PC-9 (cell line): ENCODE results near the gene CTNNA3.

Experiments used
- CTCF ChIP-seq: fragments of 200-600 bp; sonication (generic); conservative IDR thresholded peaks from 2 replicates; pipeline ENCODE4 v1.6.1; 2017; ENCODE audit warnings: mixed run types, antibody characterized with exemption, mild to moderate bottlenecking, moderate library complexity
- EZH2 ChIP-seq: fragments of 200-600 bp; sonication (generic); IDR thresholded peaks from 2 replicates; pipeline ENCODE4 v1.8.0; 2017; ENCODE audit warnings: antibody characterized with exemption, low read depth

- TF ChIP-seq CTCF (no peak), EZH2 (no peak)
These were observed 814.2 kb downstream of the CTNNA3 start for GRCh38 chr10:66881814-66882213.
